A673 (cell line): ENCODE data around the gene NTRK3.

Experiments
- CTCF ChIP-seq: fragments of 300-800, 200-600 bp; sonication (generic); conservative IDR thresholded peaks from 2 replicates; pipeline ENCODE4 v1.5.1; 2017; ENCODE audit warnings: low read depth, mild to moderate bottlenecking, antibody characterized with exemption, low read length, moderate library complexity, mixed read lengths
- EZH2 ChIP-seq: fragments of 200-600 bp; sonication (generic); IDR thresholded peaks from 2 replicates; pipeline ENCODE4 v1.6.1; 2017; ENCODE audit warnings: borderline replicate concordance, low read depth, mild to moderate bottlenecking, mixed read lengths, antibody characterized with exemption, low read length; ENCODE audit not compliant: poor library complexity, severe bottlenecking

GRCh38 chr15:88255087-88255483, 1.5 kb downstream of the NTRK3 start:
- no peak for TF ChIP-seq CTCF
- TF ChIP-seq EZH2: no peak
